Measurements from ENCODE around the gene CEP70. TPM values are rescaled to one million over a fixed set of nuclear protein-coding genes. Genes with fewer than 3 reads are reported as not detected.

The CEP70 gene
- total RNA-seq, 1 experiment from 2014 or later = 64.5 TPM

DNA sequence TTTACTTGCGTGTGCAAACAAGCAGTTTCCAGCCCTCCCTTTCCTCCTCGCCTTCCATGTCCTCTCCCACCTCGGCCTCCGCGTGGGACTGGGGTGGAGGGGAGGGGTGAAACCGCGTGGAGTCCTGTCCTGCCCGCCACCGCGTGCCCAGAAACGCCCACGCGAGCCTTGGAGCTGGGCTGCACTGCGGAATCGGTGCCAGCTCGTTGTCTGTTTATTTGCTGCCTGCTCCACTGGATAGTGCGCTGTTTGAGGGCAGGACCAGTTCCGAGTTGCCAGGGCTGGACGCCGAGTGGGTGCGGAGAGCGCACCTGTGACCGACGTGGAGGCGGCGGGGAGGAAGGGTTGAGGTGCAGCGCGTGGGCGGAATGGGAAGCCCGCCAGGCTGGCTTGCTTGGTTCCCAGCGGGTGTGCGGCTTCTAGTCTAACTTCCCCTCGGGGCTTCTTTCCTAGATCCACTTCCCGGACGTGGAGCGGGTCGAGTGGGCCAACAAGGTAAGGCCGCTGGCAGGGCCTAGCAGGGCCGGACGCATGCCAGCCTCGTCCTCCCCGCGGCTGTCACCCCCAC is 142.4 kb downstream of the CEP70 start:
- no peak overlapping the region for H3K27ac ChIP-seq (ENCODE audit: low read length)
- H3K27me3 ChIP-seq (ENCODE audit: control insufficient read depth, insufficient read depth, low read length) = no peaks in the 10 kb centered on the region
- no peaks in the 10 kb centered on the region for H3K9me3 ChIP-seq (ENCODE audit: control insufficient read depth, insufficient read depth, low read depth, low read length)
- H3K4me3 ChIP-seq (ENCODE audit: low read depth in 2 of 2, low read length in 2 of 2) = no peak overlapping the region
- in situ Hi-C loops (cut with HindIII; ENCODE audit: low pct_unique_long_range_greater_than_20kb, low sequenced_read_pairs) (no loop called here), intact Hi-C loops (cut with micrococcal nuclease; ENCODE audit: unreplicated experiment) (no loop called here)
- no peaks in the 10 kb centered on the region for H3K36me3 ChIP-seq (ENCODE audit: control insufficient read depth, insufficient read depth, low read length)
- no TSS peak for BruUV-seq (replicated peaks)
- ChIA-PET POLR2A (no interaction called here), CTCF (no interaction called here)
- DNase-seq (ENCODE audit: low read depth, low spot score) (no peak), ATAC-seq (no peak)
- H3K4me1 ChIP-seq (ENCODE audit: control insufficient read depth, insufficient read depth, low read length) = no peaks in the 10 kb centered on the region
- TF ChIP-seq TCF7L2 (IDR thresholded peaks at IDR 0.05; ENCODE audit: low read depth, low read length) (no peak), REST (IDR thresholded peaks at IDR 0.05; ENCODE audit: insufficient read depth in 1 of 2, low read depth in 2 of 2, low read length in 1 of 2) (no peak), SIN3A (IDR thresholded peaks at IDR 0.05; ENCODE audit: borderline replicate concordance, insufficient read depth, low read depth, low read length) (no peak), POLR2AphosphoS5 (IDR thresholded peaks at IDR 0.05; ENCODE audit: low read depth, low read length) (no peak)
- TF ChIP-seq, protein P1, sequence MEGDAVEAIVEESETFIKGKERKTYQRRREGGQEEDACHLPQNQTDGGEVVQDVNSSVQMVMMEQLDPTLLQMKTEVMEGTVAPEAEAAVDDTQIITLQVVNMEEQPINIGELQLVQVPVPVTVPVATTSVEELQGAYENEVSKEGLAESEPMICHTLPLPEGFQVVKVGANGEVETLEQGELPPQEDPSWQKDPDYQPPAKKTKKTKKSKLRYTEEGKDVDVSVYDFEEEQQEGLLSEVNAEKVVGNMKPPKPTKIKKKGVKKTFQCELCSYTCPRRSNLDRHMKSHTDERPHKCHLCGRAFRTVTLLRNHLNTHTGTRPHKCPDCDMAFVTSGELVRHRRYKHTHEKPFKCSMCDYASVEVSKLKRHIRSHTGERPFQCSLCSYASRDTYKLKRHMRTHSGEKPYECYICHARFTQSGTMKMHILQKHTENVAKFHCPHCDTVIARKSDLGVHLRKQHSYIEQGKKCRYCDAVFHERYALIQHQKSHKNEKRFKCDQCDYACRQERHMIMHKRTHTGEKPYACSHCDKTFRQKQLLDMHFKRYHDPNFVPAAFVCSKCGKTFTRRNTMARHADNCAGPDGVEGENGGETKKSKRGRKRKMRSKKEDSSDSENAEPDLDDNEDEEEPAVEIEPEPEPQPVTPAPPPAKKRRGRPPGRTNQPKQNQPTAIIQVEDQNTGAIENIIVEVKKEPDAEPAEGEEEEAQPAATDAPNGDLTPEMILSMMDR (IDR thresholded peaks at IDR 0.05) = no peak

DNA sequence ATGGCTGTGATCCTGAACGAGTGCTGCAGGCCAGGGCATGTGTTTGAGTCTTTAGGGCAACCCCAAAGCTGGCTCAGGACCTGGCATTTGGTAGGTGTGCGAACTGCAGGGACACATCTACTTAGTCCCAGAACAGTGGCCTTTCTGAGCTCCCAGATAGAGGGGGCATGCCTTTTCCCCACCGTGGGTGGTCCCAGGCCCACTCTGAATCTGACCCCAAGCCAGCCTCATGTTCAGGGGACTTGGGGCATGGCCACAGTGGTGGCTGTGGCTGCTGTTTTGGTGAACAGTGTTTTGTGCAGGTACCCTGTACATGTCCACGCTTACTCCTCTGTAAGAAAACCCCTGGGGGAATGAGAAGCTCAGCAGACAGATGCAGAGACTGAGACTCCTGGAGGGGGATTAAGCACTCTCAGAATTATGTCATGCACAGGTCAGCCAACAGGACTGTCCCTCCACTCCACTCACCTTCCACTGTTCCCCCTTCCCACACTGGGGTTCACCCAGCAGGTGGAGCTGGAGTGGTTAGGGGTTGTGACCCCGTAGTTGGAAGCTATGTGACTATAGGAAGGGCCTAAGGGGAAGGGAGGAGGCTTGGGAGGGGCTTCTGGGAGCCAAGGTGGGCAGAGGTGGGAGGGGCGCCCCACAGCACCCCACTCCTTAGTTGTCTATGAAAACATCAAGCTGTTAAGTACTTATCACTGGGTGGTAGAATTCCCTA is 143.2 kb downstream of the CEP70 start:
- BruUV-seq (replicated peaks) = no TSS peak
- Histone ChIP-seq H3K4me1 (ENCODE audit: control insufficient read depth, insufficient read depth, low read length) (no peaks in the 10 kb centered on the region), H3K27ac (ENCODE audit: low read length) (no peak overlapping the region), H3K4me3 (ENCODE audit: low read depth in 2 of 2, low read length in 2 of 2) (no peak overlapping the region), H3K9me3 (ENCODE audit: control insufficient read depth, insufficient read depth, low read depth, low read length) (no peaks in the 10 kb centered on the region), H3K27me3 (ENCODE audit: control insufficient read depth, insufficient read depth, low read length) (no peaks in the 10 kb centered on the region), H3K36me3 (ENCODE audit: control insufficient read depth, insufficient read depth, low read length) (no peaks in the 10 kb centered on the region)
- DNase-seq (ENCODE audit: low read depth, low spot score) (no peak), ATAC-seq (no peak; the same call in 1 of the 2 replicates)
- in situ Hi-C loops (cut with HindIII; ENCODE audit: low pct_unique_long_range_greater_than_20kb, low sequenced_read_pairs) (no loop called here), intact Hi-C loops (cut with micrococcal nuclease; ENCODE audit: unreplicated experiment) (no loop called here)
- ChIA-PET POLR2A (interaction anchor here (0.8 kb wide), 1 partner anchor 10 kb away, joined by 3 read pairs; no protein-coding TSS in a partner anchor), CTCF (no interaction called here)
- TF ChIP-seq SIN3A (IDR thresholded peaks at IDR 0.05; ENCODE audit: borderline replicate concordance, insufficient read depth, low read depth, low read length) (no peak), REST (IDR thresholded peaks at IDR 0.05; ENCODE audit: insufficient read depth in 1 of 2, low read depth in 2 of 2, low read length in 1 of 2) (no peak), POLR2AphosphoS5 (IDR thresholded peaks at IDR 0.05; ENCODE audit: low read depth, low read length) (no peak), TCF7L2 (IDR thresholded peaks at IDR 0.05; ENCODE audit: low read depth, low read length) (no peak)
- TF ChIP-seq, protein P1 (IDR thresholded peaks at IDR 0.05) = no peak
